UCSD-AML1 (cell line): ENCODE results near the gene CHAF1B.
"Not testable (repeated sequence)": the region's sequence is repeated elsewhere in the genome, so short reads cannot be mapped to it uniquely, and the experiment has no call there.

ENCODE experiments used
- DNase-seq: peaks from one replicate; lab custom pipeline; 2025; ENCODE audit not compliant: unreplicated experiment; lab: John Stamatoyannopoulos, UW

The CHAF1B gene

GRCh38 chr21:36385233-36386030 lies at the start of gene CHAF1B:
TSS of gene CHAF1B (plus strand) at chr21:36385392. CDS start at chr21:36386137, 745 bp downstream.
- DNase-seq, result peak; percentile 82

DNA sequence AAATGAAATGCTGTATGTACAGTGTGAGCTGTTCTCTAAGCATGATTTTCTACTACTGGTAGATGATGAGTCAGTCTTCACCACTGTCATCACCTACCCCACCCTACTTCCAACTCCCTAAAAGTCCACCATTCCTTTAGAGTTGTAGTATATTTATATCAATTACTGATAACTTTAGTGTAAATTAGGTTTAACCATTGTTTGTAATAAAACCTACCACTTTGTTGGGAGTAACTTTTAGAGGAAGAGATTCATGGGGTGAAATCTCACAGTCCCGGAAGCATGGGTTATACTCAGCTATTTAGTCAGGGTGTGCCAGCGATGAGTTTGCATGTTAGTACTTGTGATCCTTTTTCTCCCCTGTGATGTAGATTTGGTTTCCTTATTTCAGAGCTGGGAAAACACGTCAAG lies 48.1 kb upstream of the CHAF1B start:
- no peak for DNase-seq

DNA sequence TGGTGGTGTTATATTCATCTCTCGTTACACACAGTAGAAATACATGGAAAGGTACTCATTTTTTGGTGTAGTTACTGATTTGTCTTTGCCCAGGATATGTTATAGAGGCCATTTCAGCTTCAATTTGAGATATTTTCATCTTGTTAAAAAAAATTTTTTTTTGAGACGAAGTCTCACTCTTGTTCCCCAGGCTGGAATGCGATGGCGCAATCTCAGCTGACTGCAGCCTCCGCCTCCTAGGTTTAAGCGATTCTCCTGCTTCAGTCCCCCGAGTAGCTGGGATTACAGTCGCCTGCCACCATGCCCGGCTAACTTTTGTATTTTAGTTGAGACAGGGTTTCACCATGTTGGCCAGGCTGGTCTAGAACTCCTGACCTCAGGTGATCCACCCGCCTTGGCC lies 46.2 kb upstream of the CHAF1B start:
- no peak for DNase-seq

DNA sequence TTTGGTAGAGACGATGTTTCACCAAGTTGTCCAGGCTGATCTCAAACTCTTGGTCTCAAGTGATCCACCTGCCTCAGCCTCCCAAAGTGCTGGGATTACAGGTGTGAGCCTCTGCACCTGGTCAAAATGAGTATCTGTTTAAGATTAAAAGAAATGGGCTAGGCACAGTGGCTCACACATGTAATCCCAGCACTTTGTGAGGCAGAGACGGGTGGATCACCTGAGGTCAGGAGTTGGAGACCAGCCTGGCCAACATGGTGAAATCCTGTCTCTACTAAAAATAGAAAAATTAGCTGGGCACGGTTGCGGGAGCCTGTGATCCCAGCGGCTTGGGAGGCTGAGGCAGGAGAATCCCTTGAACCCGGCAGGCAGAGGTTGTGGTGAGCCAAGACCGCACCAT lies 42.6 kb upstream of the CHAF1B start:
- not testable (repeated sequence) for DNase-seq

DNA sequence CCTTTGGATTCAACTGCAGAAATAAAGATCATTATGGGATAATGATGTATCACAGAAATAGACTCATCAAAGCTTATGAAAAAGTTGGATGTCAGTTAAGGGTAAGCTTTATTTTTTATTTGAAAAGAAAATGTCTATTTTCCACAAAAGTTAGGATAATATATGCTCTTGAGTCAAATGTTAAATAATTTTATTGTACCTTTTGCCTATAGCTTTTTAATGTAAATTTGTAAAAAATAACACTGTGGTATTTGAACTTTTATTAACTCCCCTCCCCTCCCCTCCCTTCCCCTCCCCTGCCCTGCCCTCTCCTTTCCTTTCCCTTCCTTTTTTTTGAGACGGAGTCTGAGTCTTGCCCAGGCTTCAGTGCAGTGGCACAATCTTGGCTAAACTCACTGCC lies 40.3 kb upstream of the CHAF1B start:
- DNase-seq, result no peak

- no peak for DNase-seq
Observed at GRCh38 chr21:36347278-36347961, 37.8 kb upstream of the CHAF1B start.

GRCh38 chr21:36347962-36348328 lies 37.2 kb upstream of the CHAF1B start:
- no peak for DNase-seq

GRCh38 chr21:36349315-36349714 lies 35.9 kb upstream of the CHAF1B start:
- no peak for DNase-seq

- DNase-seq, result no peak
Observed at GRCh38 chr21:36350282-36350910, 34.8 kb upstream of the CHAF1B start.

DNA sequence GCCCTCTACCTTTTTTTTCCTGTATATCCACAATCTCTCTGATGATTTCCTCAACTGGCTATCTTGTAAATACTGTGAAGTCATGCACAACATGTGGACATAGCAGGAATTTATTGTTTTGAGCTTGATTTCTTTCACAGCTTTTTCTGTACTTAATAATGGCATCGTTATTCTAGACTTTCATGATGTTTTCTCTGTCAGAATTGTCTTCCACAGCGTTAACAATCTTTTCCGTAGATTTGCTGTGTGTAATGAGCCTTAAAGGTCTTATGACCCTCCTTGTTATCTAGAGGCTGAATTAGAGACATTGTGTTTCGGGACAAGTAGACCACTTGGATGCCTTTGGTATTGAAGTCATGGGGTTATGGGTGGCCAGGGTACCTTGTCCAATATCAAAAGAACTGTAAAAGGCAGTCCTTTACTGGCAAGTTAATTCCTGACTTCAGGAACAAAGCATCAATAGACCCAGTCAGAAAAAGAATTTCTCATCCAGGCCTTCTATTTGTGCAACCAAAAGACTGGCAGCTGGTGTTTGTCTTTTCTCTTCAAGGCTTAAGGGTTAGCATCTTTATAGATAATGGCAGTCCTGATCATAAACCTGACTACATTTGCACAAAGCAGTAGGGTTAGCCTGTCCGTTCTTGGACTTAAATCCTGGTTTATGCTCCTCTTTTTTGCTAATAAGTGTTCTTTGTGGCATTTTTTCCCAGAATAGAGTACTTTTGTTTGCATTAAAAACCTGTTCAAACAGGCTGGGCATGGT lies 30.1 kb upstream of the CHAF1B start:
- no peak for DNase-seq

- DNase-seq, result no peak
Observed at GRCh38 chr21:36355868-36356267, 29.3 kb upstream of the CHAF1B start.

- DNase-seq, result no peak
Observed at GRCh38 chr21:36359185-36359584, 26.0 kb upstream of the CHAF1B start.

GRCh38 chr21:36369064-36369685 lies 16.0 kb upstream of the CHAF1B start:
- no peak for DNase-seq

- DNase-seq, result no peak
Observed at GRCh38 chr21:36375994-36376393, 9.2 kb upstream of the CHAF1B start.

DNA sequence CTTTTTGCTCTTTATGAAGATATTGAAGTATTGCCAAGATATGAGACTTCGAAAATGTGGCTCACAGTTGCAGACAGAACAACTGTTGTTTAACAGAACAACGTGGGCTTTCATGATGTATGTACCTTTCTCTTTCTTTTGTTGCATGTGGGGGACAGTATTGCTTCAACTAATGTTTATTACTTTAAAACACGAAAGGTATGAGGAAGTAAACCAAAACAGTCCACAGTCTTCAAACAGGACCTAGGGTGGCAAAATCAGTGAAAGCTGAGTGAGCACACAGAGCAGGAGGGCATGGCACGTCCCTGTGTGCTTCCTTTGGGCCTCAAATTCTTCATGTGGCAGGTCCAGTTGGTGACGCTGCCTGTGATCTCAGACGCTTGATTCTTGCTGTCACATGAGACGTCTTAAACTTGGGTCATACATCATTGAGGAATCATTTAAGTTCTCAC lies 7.8 kb upstream of the CHAF1B start:
- DNase-seq, result no peak

- no peak for DNase-seq
Observed at GRCh38 chr21:36379251-36379650, 5.9 kb upstream of the CHAF1B start.

DNA sequence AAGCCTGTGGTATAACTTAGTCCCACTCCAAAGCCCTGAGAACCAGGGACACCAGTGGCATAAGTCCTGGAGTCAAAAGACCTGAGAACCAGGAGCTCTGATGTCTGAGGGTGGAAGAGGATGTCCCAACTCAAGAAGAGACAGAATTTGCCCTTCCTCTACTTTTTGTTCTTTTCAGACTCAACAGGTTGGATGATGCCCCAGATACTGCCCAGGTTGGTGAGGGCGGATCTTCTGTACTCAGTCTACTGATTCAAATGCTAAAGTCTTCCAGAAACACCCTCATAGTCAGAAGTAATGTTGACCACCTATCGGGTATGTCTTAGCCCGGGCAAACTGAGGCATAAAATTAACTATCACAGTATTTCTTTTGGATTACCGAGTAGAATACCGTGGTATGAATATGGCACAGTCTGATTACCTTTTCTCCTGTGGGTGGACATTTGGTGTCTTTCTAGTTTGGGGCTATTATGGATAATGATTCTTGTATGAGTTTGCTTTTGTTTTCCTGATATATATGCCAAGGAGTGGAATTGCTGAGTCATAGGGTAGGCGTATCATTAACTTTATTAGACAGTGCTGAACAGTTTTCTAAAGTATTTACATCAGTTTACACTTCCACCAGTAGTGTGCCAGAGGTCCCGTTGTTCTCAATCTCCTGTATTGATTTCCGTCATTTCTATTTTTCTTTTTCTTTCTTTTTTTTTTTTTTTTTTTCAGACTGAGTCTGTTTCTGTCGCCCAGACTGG lies 3.2 kb upstream of the CHAF1B start:
- no peak for DNase-seq

DNA sequence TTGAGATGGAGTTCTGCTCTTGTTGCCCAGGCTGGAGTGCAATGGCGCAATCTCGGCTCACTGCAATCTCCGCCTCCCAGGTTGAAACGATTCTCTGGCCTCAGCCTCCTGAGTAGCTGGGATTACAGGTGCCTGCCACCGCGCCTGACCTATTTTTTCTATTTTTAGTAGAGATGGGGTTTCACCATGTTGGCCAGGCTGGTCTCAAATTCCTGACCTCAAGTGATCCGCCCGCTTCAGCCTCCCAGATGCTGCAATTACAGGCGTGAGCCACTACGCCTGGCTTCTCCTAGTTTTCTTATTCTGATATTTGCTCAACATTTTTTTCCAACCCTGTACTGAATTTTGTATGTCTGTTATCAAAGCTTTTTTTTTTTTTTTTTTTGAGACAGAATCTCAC lies 2.5 kb upstream of the CHAF1B start:
- not testable (repeated sequence) for DNase-seq

- DNase-seq, result no peak
Observed at GRCh38 chr21:36384885-36385232, 333 bp upstream of the CHAF1B start.

- no peak for DNase-seq
Observed at GRCh38 chr21:36386031-36386642, 945 bp downstream of the CHAF1B start.
